GF-D8 (cell line): ENCODE data around the gene ABLIM1.

ENCODE experiments used
- DNase-seq: peaks from one replicate; lab custom pipeline; 2025; lab: John Stamatoyannopoulos, UW

Gene ABLIM1

DNA sequence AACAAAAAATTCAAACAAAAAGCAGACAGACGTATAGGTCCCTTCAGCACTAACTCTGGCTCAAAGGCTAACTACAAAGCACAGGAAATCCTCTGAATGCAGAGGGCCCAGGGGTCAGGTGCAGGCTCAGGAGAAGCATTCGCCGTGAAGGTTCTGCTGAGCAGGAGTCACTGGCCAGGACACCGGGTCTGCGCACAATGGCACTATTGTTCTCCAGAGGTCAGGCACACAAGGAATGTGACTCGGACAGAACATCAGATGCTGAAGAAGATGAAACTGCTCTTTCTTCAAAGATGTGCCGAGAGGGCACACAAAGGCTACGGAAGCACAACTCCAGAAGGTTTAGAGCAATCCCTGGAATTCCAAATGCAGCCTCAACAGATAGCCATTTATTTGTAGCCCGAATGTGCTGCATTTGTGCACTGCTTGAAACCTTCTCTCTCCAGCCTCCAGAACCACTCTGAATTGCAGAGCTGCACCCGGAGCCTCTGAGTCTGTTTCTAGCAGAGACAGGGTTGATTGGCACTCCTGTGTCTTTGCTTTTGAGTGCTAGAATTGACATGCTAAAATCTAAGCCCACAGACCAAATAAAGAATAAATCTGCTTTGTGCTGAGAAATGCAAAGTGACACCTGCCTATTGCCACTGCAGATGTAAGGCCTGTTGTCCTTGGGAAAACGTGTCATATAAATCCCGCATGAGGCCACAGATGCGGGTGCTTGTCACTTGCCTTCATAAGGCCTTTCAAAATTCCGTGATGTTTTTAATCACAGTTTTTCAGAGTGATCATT, 168.4 kb downstream of the ABLIM1 start:
- no peak for DNase-seq

DNA sequence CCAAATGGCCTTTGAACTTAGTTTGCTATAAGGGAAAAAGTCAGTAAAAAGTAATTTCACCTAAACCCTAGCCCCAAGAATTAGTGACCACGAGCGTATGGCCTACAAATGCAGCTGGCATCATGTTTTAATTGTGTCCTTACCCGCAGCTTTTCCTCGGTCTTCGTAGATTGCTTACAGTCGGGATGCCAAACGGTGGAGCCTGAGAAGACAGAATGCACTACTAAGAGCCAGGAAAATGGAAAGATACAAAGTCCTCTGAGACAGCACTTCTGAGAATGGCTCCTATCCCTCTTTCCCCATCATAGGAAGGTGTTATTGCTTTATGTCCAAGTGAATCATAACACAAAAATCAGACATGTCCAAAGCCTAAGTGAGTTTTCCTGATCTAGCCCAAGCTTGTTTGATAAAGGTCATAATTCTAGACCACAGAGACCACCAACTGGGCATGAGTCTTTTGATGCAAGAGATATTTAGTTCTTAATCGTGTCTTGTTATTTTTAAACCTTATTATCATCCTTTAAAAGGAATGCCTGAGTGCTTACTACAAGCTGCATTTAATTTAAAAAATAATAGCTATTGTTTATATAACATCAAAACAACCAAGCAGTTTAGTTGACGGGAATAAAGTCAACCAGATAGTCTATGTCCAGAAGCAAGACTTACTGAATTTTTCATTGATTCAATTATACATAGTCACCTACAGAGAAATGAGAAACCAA, 170.1 kb downstream of the ABLIM1 start:
- DNase-seq = no peak

DNA sequence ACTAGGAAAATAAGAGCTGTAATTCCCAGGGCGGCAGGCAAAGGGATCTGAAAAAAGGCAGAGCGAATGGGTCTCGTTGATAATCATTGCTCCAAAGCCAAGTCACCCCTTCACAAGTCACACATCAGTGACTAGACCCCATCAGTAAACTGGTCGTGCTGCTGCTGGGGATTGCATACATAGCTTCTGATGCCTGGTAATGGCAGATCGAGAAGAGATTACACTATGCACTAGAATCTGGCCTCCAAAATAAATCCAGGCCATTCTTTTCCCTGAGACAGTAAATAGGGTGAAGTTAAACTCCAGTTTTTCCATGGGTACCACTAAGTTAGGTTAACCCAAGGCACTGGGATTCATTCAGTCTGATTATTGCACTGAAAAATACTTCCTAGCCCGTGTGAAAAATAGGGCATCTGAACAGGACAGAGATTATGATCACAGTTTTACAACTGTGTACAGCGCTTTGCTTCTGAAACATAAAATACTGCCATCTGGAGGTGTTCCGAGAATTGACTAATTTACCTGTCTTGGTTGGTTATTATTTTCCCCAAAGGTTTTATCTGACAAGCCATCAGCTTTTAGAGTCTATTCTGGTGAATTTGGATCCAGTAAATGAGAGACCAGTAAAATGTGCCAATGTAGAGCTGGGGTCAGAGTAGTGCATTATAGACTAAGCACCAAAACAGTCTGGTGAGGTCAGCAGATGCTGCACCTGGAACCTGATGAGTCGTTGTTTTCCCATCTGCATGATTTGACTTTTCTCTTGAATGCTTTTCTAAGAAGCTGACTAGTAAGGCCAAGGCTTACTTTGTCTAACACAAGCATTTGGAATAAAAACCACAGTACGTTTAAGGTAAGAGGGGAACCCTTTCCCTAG, 170.9 kb downstream of the ABLIM1 start:
- DNase-seq = no peak

DNA sequence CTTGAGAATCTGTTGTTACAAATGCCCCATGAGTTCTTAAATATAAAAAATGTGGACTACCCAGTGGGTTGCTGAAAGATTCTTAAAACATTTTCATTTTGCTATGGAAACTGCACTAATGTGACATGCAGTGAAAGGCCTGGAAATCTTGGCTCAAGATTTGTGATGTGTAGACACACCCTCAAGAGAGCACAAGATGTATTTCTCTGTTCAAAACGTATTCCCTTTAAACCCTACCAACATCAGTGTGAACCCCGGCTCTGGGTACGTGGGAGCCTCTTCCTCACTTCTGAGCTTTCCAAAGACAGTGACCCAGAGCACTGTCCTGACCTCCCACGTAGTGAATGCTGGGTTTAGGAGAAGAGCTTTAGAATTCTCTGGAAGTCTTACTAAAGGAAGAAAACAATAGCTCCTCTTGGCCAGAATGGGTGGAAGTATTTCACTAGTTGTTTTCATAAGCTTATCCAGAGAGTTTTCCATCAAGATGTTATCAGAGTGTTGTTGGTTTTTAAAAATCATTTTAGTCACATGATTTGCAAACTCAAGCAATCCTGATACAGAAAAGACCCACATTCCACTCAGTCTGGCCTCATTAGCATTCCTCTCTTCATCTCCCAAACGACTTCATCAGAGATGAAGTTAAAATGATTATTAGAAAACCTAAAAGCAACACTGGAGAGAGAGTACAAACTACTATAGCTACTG, 172.2 kb downstream of the ABLIM1 start:
- DNase-seq = no peak

DNA sequence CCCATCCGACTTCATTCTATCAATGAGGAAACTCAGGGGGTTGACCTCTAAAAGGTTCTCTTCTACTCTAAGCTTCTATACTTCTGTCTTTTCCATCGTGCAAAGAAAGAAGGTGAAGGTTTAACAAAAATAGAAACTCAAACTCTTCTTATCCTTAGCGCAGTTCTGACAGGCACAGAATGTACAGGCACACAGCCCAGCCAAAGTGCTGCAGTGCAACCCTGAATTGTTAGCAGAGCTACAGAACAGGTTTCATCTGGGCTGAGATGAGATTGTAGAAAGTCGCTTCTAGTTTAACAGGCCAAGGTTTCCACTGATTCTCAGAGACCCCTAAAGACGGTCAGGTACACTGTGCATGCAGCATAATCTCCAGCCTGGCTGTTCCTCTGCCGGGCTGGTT, 174.5 kb downstream of the ABLIM1 start:
- no peak for DNase-seq

DNA sequence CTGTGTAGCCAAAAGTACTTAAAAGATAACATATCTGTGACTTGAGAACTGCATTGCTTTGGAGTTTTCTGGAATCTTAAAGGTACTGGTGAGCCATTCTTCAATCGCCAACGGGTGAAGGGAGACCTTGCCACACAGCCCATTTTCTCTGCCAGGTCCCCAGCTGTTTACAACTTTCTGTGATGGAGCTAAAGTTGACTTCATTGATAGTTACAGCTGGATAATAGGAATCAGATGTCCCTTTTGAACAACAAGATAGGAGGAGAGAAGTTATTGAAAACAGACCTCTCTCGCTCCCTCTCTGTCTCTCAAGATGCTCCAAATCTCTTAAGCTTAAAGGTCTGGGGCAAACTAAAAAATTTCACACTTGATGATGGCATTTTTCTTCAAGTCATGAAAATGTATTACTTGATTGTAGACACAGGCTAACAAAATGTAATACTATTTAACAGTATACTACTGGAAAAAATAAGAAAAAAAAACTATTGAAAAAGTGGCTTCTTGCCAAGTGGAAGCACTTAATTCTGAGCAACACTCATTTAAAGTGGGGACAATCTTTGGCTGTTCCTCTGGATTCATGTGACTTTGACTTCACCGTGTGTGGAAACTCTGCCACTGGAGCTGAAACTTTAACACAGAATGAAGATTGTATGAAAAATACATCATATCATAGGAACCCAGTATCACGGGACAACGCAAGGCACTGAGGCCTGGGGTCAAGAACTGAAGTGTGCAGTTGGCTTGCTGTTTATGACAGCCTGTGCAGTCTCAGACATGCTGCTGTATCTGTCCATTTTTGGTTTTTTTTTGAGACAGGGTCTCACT, 175.4 kb downstream of the ABLIM1 start:
- DNase-seq = no peak

DNA sequence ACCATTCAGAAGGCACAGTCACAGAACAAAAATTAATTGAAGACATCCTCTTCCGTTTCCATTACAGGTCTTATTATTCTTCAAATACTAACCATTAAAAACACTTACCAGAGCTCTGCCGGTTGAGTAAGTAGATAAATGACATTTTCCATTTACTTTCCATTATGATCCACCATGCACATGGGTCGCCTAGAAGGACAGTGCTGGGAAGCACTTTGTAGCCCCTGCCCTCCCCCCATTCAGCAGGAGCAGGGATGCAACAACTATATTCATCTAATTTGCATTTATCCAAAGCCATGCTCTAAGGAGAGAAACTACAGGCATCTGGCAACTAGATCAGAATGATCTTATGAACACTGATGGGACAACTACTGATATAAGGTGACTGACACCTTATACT, 177.0 kb downstream of the ABLIM1 start:
- DNase-seq = no peak

DNA sequence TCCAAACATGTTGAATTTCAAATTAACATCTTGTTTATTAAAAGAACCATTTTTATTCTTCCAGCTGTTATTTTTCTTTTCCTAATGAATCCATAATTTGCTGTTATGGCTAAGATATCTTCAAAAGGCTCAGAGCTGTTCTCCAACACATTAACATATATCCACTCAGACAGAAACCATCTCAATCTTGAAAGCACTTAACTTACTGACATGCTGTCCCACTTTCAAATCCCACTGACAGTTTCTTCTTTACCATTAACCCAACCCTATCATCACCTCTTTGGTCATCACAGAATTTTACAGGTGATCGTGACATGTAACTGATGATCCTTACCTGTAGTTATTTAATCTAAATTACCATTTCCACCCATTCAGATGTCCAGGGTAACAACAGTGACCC, 178.2 kb downstream of the ABLIM1 start:
- no peak for DNase-seq

DNA sequence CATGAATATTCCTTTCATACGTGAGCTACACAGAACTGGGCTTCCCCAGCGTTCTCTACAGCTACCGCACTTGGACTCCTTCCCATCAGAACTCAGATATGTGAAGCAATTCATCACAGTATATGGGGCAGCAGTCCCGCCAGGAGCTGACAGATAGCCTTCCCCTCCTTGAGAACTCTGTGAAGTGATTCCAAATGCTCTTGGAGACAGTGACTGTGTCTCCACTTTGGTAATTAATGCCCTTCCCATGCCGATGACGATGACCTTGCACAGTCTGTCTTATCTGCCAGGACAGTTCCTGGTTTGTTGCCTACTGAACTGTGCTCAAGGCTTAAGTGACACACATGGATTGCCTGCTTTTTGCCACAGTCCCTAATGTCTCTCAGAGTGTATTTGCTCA, 178.8 kb downstream of the ABLIM1 start:
- no peak for DNase-seq

DNA sequence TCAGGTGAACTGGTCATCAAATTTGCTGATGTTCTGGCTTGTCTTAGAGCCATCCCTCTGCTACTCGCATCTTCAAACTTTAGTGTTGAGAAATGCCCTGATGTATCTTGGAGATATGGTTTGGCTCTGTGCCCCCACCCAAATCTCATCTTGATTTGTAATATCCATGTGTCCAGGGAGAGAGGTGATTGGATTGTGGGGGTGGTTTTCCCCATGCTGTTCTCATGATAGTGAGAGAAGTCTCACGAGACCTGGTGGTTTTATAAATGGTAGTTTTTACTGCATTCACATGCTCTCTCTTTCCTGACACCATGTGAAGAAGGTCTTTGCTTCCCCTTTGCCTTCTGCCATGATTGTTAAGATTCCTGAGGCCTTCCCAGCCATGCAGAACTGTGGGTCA, 179.8 kb downstream of the ABLIM1 start:
- no peak for DNase-seq

DNA sequence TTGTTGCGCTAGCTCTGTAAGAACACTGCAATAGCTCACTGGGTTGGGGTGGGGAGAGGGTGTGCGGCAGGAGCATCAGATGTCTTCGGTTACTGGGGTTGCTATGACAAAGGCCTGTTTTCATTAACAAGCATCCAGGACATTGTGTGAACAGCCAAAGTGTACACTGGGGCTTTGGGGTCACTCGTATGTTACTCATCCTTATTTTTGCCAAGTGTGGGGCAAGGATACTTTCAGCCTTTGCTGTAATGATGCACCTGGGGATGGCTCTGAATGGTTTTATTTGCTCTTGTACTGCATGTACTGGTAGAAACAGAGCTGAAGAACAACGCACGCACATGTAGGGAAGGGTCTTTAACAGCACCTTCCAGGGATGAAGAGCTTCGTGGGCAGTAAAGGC, 180.8 kb downstream of the ABLIM1 start:
- DNase-seq = no peak

DNA sequence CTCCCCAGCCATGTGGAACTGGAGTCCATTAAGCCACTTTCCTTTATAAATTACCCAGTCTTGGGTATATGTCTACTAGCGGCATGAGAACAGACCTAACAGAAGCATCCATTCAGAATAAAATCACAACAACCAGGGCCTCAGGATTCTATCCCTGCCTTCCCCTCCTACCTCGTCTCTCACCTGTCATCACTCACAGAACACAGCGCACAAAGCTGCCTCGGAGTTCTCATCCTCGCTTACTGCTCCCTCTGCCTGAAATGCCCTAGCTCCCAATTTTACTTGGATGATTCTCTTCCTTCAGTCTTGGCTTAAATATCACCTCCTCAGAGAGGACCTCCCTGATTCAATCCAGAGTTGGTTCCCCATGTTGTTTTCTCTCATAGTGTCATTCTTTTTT, 183.1 kb downstream of the ABLIM1 start:
- no peak for DNase-seq

DNA sequence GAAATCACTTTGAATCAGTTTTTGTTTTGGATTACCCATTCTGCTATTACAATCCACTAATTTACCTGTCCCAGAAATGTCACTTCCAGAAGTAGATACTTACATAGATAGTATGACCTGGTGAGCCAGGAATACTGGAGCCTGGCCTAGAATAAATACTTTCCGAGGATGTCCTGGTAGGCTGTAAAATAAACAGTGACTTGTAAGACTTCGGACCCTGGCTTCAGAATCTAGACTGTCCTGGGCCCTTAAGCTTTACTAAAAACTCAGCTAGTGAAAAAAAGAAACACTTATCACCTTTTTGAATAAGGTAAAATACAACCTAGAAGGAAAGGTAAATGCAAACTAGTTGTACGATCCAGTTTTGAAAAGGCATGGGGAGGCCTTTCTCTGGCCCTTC, 184.3 kb downstream of the ABLIM1 start:
- no peak for DNase-seq

DNA sequence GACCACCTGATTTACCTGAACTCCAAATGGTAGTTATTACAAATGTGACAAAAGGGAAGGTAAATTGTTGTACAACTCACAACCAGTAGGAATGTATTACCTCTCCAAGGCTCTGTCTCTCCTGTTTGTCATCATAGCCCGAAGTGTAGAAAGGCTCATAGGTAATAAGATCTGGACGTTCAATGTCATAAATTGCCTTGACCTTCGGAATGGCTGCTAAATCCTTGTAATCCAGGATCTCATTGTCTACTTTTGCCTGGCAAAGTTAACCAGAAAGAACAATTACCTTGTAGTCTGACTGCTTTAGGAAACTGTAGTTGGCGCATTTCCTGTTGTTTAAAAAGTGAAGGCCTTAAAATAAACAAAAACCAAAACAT, 185.2 kb downstream of the ABLIM1 start:
- DNase-seq = no peak

DNA sequence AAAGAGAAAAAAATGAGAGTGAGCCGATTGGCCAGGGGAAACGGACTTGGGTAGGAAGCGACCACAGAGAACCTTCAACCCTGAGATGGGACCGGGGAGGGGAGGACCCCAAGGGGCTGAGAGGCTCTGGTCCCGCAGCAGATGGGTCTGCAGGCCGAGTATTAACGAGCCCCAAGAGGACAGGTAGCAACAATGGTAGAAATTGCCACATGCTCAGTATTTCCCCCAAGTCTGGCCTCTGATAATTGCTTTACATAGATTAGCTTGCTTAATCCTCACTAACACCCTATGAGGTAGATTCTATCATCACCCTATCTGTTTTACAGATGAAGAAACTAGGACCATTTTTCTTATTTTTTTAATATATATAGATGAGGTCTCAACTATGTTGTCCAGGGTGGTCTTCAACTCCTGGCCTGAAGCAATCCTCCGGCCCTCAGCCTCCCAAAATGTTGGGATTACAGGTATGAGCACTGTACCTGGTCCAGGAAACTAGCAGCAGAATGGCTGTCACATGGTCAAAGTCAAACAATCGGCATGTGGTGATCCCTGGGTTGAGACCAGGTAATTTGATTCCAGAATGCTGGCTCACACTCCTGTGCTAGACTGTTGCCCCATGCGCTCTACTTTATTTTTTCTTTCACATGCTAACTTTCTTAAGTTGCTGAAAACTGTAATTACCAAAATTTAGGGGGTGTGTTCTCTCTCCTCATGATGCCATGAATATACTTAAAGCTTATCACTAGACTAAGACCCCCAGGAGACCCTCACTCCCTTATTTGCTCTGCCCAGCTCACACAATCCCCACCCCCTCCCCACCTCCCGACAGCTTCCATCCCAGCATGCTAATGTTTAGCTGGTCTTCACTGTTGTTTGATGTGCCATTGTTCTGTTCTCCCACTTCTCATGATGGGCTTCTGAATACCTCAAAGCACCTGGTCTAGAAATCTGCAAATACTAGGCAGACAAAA, 185.9 kb downstream of the ABLIM1 start:
- no peak for DNase-seq

DNA sequence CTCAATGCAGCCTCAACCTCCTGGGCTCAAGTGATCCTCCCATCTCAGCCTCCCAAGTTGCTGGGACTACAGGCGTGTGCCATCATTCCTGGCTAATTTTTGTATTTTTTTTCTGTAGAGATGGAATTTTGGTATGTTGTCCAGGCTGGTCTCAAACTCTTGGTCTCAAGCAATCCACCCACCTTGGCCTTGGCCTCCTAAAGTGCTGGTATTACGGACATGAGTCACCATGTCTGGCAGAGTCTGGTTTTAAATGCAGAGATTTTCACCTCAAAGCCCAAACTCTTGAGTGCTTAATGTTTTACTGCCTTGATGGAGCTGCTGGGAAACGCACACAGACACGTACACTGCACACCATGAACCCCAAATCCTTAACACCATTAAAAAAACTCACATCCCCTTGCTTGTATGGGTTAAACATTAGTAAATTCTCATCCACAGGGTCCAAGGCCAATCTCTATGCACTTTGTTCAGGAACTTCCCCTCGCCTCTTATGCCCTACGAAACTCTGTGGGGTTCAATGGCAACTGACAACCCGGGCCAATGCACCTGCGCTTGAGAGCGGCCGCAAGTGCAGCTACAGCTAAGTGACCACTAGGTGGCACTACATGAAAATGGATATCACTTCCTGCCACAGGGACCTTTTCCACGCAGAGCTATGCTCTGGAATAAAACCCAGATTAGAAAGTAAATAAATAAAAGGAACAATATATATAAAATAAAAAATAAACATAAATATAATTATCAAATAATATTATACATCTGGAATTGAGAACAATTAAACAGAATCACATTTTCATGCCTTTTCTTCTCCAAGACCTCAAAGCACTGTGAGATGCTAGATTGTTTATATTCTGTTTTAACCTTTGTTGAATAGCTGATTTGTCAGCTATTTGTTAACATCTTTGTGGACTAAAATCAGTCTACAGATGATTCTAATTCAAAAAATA, 186.8 kb downstream of the ABLIM1 start:
- DNase-seq = peak; percentile 26

DNA sequence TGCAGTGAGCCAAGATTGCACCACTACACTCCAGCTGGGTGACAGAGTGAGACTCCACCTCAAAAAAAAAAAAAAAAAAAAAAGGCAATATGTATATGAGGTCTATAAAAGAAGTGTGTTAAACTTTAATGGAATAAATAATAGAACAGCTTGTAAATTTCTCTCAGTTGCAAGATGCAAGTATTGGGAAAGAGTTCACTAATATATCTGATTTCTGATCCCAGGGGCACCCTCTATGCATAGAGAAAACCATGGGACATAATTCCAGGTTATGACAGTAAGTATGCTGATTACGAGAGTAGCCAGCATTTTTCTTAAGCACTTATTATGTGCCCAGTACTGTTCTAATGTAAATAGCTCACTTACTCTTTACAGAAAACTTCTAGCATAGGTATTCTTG, 187.7 kb downstream of the ABLIM1 start:
- no peak for DNase-seq

DNA sequence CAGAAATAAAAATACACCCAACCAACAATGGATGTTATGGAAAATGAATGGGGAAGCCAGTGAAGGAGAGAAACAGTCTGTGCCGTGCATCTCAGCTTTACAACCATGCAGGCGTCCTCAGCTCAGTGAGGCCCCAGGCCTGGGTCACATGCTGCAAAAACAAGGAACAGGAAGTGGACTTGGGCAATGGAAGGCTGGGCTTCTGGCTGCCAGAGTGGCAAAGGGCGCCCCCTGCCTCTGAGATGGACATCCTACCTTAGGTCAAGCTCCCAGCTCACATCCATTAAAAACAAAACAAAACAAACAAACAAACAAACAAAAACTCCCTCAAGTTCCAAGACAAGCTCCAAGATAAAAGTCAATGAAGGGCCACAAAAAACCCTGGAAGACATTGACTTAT, 199.1 kb downstream of the ABLIM1 start:
- DNase-seq = peak; percentile 30
